Activated CD4-positive, alpha-beta T cell treated with anti-CD3 and anti-CD28 coated beads for 36 hours (primary cell): Measurements from ENCODE around the gene LDLRAP1. TPM values are rescaled to one million over a fixed set of nuclear protein-coding genes. Genes with fewer than 3 reads are reported as not detected.
A peak's percentile ranks its signal among the peaks of the same experiment; 100 is the strongest.

Experiments
- ATAC-seq: fragments of 200-7000 bp; cut with Tn5 transposase; one replicate; pipeline ENCODE4 v1.10.0; 2021; ENCODE audit warnings: mild to moderate bottlenecking, moderate library complexity
- CTCF ChIA-PET: fragments of 350-600 bp; sonication (Branson Sonifier 250); formaldehyde crosslinking; loops from one replicate; lab custom pipeline; 2021; ENCODE audit warnings: antibody characterized with exemption; lab: Charles Lee
- POLR2A ChIA-PET: fragments of 350-600 bp; sonication (Branson Sonifier 250); formaldehyde crosslinking; loops from one replicate; lab custom pipeline; 2021; ENCODE audit warnings: antibody characterized with exemption, inconsistent platforms; lab: Charles Lee
- DNase-seq: peaks from one replicate; pipeline ENCODE4 v3.0.0-alpha.2; 2020
- H3K27ac Mint-ChIP-seq: one replicate; pipeline ENCODE4 v1.8.0; 2021; ENCODE audit warnings: mixed read lengths
- H3K27me3 Mint-ChIP-seq: one replicate; pipeline ENCODE4 v1.8.0; 2021; ENCODE audit warnings: mixed read lengths
- H3K36me3 Mint-ChIP-seq: one replicate; pipeline ENCODE4 v1.8.0; 2021; ENCODE audit warnings: low read depth, mixed read lengths
- H3K4me1 Mint-ChIP-seq: one replicate; pipeline ENCODE4 v1.8.0; 2021; ENCODE audit warnings: mixed read lengths
- H3K4me3 Mint-ChIP-seq: one replicate; pipeline ENCODE4 v1.8.0; 2021; ENCODE audit warnings: mild to moderate bottlenecking, moderate library complexity, mixed read lengths
- H3K9me3 Mint-ChIP-seq: one replicate; pipeline ENCODE4 v1.8.0; 2021; ENCODE audit warnings: low read depth, mixed read lengths
- intact Hi-C, 2 experiments: fragments of 100-400 bp; cut with DNase I in 1 of 2; cut with micrococcal nuclease in 1 of 2; formaldehyde crosslinking; loops; one replicate each; pipeline versions ENCODE4 v1.14.2 to v1.15.1; 2022 to 2024; cut with DNase I, micrococcal nuclease
- total RNA-seq, 2 experiments: library from RNA; stranded (reverse); gene quantifications; one replicate each; pipeline ENCODE4 v1.2.3, GENCODE V29; 2021

The LDLRAP1 gene
- total RNA-seq, 2 experiments from 2014 or later, result 13.0 to 14.6 TPM

GRCh38 chr1:25562101-25562927 is 18.9 kb downstream of the LDLRAP1 start:
- Mint-ChIP-seq H3K9me3 (no peaks in the 10 kb centered on the region), H3K27me3 (no peaks in the 10 kb centered on the region), H3K4me1 (peaks cover 99% of the 10 kb centered on the region), H3K4me3 (peak overlapping the region; percentile 76), H3K36me3 (peaks cover 7% of the 10 kb centered on the region), H3K27ac (peak overlapping the region; percentile 96)
- CTCF ChIA-PET, result interaction anchor here (0.6 to 2.1 kb wide), 2 partner anchors 10 to 60 kb away, joined by 3 to 7 read pairs; no protein-coding TSS in a partner anchor
- POLR2A ChIA-PET, result no interaction called here
- ATAC-seq, result peak; percentile 73
- DNase-seq, result peak; percentile 80
- intact Hi-C loops, result loop anchor here in 1 of 2 experiments (1.0 to 5.0 kb wide), 2 partner anchors 12 to 115 kb away; no protein-coding TSS in a partner anchor

GRCh38 chr1:25562928-25563283 is 19.5 kb downstream of the LDLRAP1 start:
- intact Hi-C loops, result loop anchor here (1.0 to 5.0 kb wide), 3 partner anchors 13 to 114 kb away; no protein-coding TSS in a partner anchor
- ATAC-seq (no peak), DNase-seq (no peak)
- H3K4me3 Mint-ChIP-seq, result peak overlapping the region; percentile 76
- no peaks in the 10 kb centered on the region for H3K27me3 Mint-ChIP-seq
- peak overlapping the region; percentile 96 for H3K27ac Mint-ChIP-seq
- H3K36me3 Mint-ChIP-seq, result peaks cover 7% of the 10 kb centered on the region
- CTCF ChIA-PET, result interaction anchor here (1.2 to 1.3 kb wide), 2 partner anchors 9 to 13 kb away, joined by 3 to 5 read pairs; no protein-coding TSS in a partner anchor
- H3K4me1 Mint-ChIP-seq, result peaks cover 97% of the 10 kb centered on the region
- POLR2A ChIA-PET, result no interaction called here
- H3K9me3 Mint-ChIP-seq, result no peaks in the 10 kb centered on the region

- Mint-ChIP-seq H3K27ac (peak overlapping the region; percentile 96), H3K36me3 (peaks cover 7% of the 10 kb centered on the region), H3K4me3 (peak overlapping the region; percentile 76), H3K4me1 (peaks cover 95% of the 10 kb centered on the region), H3K9me3 (no peaks in the 10 kb centered on the region), H3K27me3 (no peaks in the 10 kb centered on the region)
- intact Hi-C loops, result loop anchor here (1.0 to 5.0 kb wide), 3 partner anchors 14 to 233 kb away; no protein-coding TSS in a partner anchor
- CTCF ChIA-PET, result interaction anchor here (0.7 to 1.8 kb wide), 5 partner anchors 9 to 133 kb away, joined by 3 to 9 read pairs (median 5); no protein-coding TSS in a partner anchor
- DNase-seq (peak; percentile 59), ATAC-seq (peak; percentile 48)
- POLR2A ChIA-PET, result no interaction called here
Observed at GRCh38 chr1:25563330-25564215, 20.2 kb downstream of the LDLRAP1 start.

GRCh38 chr1:25564777-25565574 is 21.6 kb downstream of the LDLRAP1 start:
- peak overlapping the region; percentile 76 for H3K4me3 Mint-ChIP-seq
- H3K4me1 Mint-ChIP-seq, result peaks cover 93% of the 10 kb centered on the region
- CTCF ChIA-PET, result interaction anchor here (0.6 to 2.3 kb wide), 15 partner anchors 8 to 244 kb away, joined by 3 to 17 read pairs (median 4); no protein-coding TSS in a partner anchor
- POLR2A ChIA-PET, result interaction anchor here (0.6 to 1.9 kb wide), 3 partner anchors 15 to 183 kb away, joined by 3 to 14 read pairs (median 11); partner anchors contain the start of gene LDLRAP1
- peak; percentile 48 for ATAC-seq
- intact Hi-C loops, result loop anchor here in 1 of 2 experiments (2.0 to 5.0 kb wide), 2 partner anchors 112 to 232 kb away; no protein-coding TSS in a partner anchor
- DNase-seq, result peak; percentile 73
- peaks cover 7% of the 10 kb centered on the region for H3K36me3 Mint-ChIP-seq
- peak overlapping the region; percentile 86 for H3K27ac Mint-ChIP-seq
- no peaks in the 10 kb centered on the region for H3K27me3 Mint-ChIP-seq
- no peaks in the 10 kb centered on the region for H3K9me3 Mint-ChIP-seq

GRCh38 chr1:25565626-25566025 is 22.2 kb downstream of the LDLRAP1 start:
- peaks cover 90% of the 10 kb centered on the region for H3K4me1 Mint-ChIP-seq
- H3K9me3 Mint-ChIP-seq, result no peaks in the 10 kb centered on the region
- peak overlapping the region; percentile 86 for H3K27ac Mint-ChIP-seq
- no peaks in the 10 kb centered on the region for H3K27me3 Mint-ChIP-seq
- peaks cover 7% of the 10 kb centered on the region for H3K36me3 Mint-ChIP-seq
- POLR2A ChIA-PET, result interaction anchor here (1.1 to 1.9 kb wide), 3 partner anchors 10 to 22 kb away, joined by 4 to 14 read pairs (median 11); partner anchors contain the start of gene LDLRAP1
- DNase-seq, result no peak
- intact Hi-C loops, result loop anchor here in 1 of 2 experiments (2.0 kb wide), 1 partner anchor 231 kb away; no protein-coding TSS in a partner anchor
- no peak overlapping the region for H3K4me3 Mint-ChIP-seq
- CTCF ChIA-PET, result interaction anchor here (0.6 to 2.3 kb wide), 11 partner anchors 9 to 226 kb away, joined by 3 to 17 read pairs (median 4); no protein-coding TSS in a partner anchor
- ATAC-seq, result no peak

GRCh38 chr1:25566176-25566729 is 22.8 kb downstream of the LDLRAP1 start:
- intact Hi-C loops, result no loop called here
- Mint-ChIP-seq H3K36me3 (peaks cover 7% of the 10 kb centered on the region), H3K27me3 (no peaks in the 10 kb centered on the region), H3K4me1 (peaks cover 84% of the 10 kb centered on the region), H3K4me3 (peak overlapping the region; percentile 9), H3K27ac (peak overlapping the region; percentile 86), H3K9me3 (no peaks in the 10 kb centered on the region)
- ChIA-PET POLR2A (interaction anchor here (1.1 to 1.9 kb wide), 4 partner anchors 10 to 22 kb away, joined by 3 to 14 read pairs (median 8); partner anchors contain the start of gene LDLRAP1), CTCF (interaction anchor here (1.2 to 2.3 kb wide), 6 partner anchors 9 to 45 kb away, joined by 4 to 17 read pairs (median 5); no protein-coding TSS in a partner anchor)
- ATAC-seq, result no peak
- no peak for DNase-seq

GRCh38 chr1:25566730-25567341 is 23.4 kb downstream of the LDLRAP1 start:
- ATAC-seq, result peak; percentile 18
- POLR2A ChIA-PET, result interaction anchor here (1.1 to 1.9 kb wide), 3 partner anchors 11 to 17 kb away, joined by 3 to 14 read pairs (median 4); no protein-coding TSS in a partner anchor
- no peaks in the 10 kb centered on the region for H3K27me3 Mint-ChIP-seq
- no peaks in the 10 kb centered on the region for H3K9me3 Mint-ChIP-seq
- H3K4me3 Mint-ChIP-seq, result peak overlapping the region; percentile 9
- H3K36me3 Mint-ChIP-seq, result peaks cover 6% of the 10 kb centered on the region
- intact Hi-C loops, result no loop called here
- CTCF ChIA-PET, result interaction anchor here (0.8 to 2.3 kb wide), 8 partner anchors 10 to 421 kb away, joined by 3 to 17 read pairs (median 4); no protein-coding TSS in a partner anchor
- DNase-seq, result peak; percentile 68
- H3K4me1 Mint-ChIP-seq, result peaks cover 82% of the 10 kb centered on the region
- peak overlapping the region; percentile 69 for H3K27ac Mint-ChIP-seq

GRCh38 chr1:25567710-25568089 is 24.3 kb downstream of the LDLRAP1 start:
- no peak for ATAC-seq
- intact Hi-C loops, result no loop called here
- peak overlapping the region; percentile 23 for H3K27ac Mint-ChIP-seq
- CTCF ChIA-PET, result interaction anchor here (0.8 to 1.6 kb wide), 5 partner anchors 18 to 420 kb away, joined by 3 to 9 read pairs (median 4); no protein-coding TSS in a partner anchor
- peaks cover 6% of the 10 kb centered on the region for H3K36me3 Mint-ChIP-seq
- POLR2A ChIA-PET, result interaction anchor here (1.2 kb wide), 1 partner anchor 12 kb away, joined by 3 read pairs; no protein-coding TSS in a partner anchor
- H3K4me3 Mint-ChIP-seq, result no peak overlapping the region
- peaks cover 82% of the 10 kb centered on the region for H3K4me1 Mint-ChIP-seq
- DNase-seq, result no peak
- no peaks in the 10 kb centered on the region for H3K9me3 Mint-ChIP-seq
- H3K27me3 Mint-ChIP-seq, result no peaks in the 10 kb centered on the region

GRCh38 chr1:25568090-25568833 is 24.9 kb downstream of the LDLRAP1 start:
- POLR2A ChIA-PET, result interaction anchor here (0.6 kb wide), 1 partner anchor 423 kb away, joined by 4 read pairs; no protein-coding TSS in a partner anchor
- intact Hi-C loops, result no loop called here
- no peak for DNase-seq
- Mint-ChIP-seq H3K36me3 (peaks cover 6% of the 10 kb centered on the region), H3K4me1 (peaks cover 82% of the 10 kb centered on the region), H3K27me3 (no peaks in the 10 kb centered on the region), H3K27ac (peak overlapping the region; percentile 23), H3K9me3 (no peaks in the 10 kb centered on the region), H3K4me3 (no peak overlapping the region)
- no peak for ATAC-seq
- CTCF ChIA-PET, result interaction anchor here (1.1 to 1.6 kb wide), 3 partner anchors 18 to 70 kb away, joined by 3 to 9 read pairs (median 5); no protein-coding TSS in a partner anchor
